Ascending aorta (tissue), 1 donor: ENCODE results near the gene L3MBTL2. TPM values are rescaled to one million over a fixed set of nuclear protein-coding genes. Genes with fewer than 3 reads are reported as not detected.

ENCODE experiments used
- total RNA-seq: library from RNA; depleted of rRNA; stranded (reverse); fragments of >200 nt; gene quantifications from one replicate; pipeline ENCODE4 v1.1.0, GENCODE V29; 2016

The L3MBTL2 gene
- total RNA-seq, 1 donor from 2014 or later = 33.3 TPM

Other genes starting within 250 kb of the L3MBTL2 start
- gene EP300, start 112.7 kb upstream of the L3MBTL2 start, total RNA-seq = 47.7 TPM
- gene CHADL, start 35.6 kb downstream of the L3MBTL2 start, total RNA-seq = not detected
- gene RANGAP1, start 80.9 kb downstream of the L3MBTL2 start, total RNA-seq = 49.8 TPM
- gene ZC3H7B, start 96.2 kb downstream of the L3MBTL2 start, total RNA-seq = 54.9 TPM
- gene TEF, start 176.6 kb downstream of the L3MBTL2 start, total RNA-seq = 20.2 TPM
- 55.8 TPM for gene TOB2, start 241.5 kb downstream of the L3MBTL2 start, total RNA-seq